Muscle layer of colon (tissue), 2 donors: Measurements from ENCODE around the gene CYSRT1.

Experiments used
- H3K27ac ChIP-seq: one replicate; pipeline ENCODE4 v1.7.0; 2013; ENCODE audit warnings: low read depth, mild to moderate bottlenecking, low read length, moderate library complexity
- H3K27me3 ChIP-seq, 2 donors: one replicate each; pipeline ENCODE4 v1.7.0; 2013; ENCODE audit warnings: low read length in 2 of 2, mild to moderate bottlenecking in 2 of 2; ENCODE audit not compliant: insufficient read depth in 2 of 2, control insufficient read depth in 1 of 2
- H3K36me3 ChIP-seq: one replicate; pipeline ENCODE4 v1.7.0; 2013; ENCODE audit warnings: mild to moderate bottlenecking, low read length; ENCODE audit not compliant: insufficient read depth
- H3K4me1 ChIP-seq: one replicate; pipeline ENCODE4 v1.7.0; 2013; ENCODE audit warnings: mild to moderate bottlenecking, low read length; ENCODE audit not compliant: insufficient read depth
- H3K4me3 ChIP-seq, 2 donors: one replicate each; pipeline ENCODE4 v1.7.0; 2013; ENCODE audit warnings: low read length in 2 of 2, low read depth in 1 of 2, mild to moderate bottlenecking in 1 of 2, moderate library complexity in 1 of 2
- H3K9ac ChIP-seq: one replicate; pipeline ENCODE4 v1.7.0; 2013; ENCODE audit warnings: low read length
- H3K9me3 ChIP-seq: one replicate; pipeline ENCODE4 v1.7.0; 2013; ENCODE audit warnings: mild to moderate bottlenecking, low read length
- donor health status: abdominal sarcoma.
- donor health status: Adenocarcinoma of cecum.

Gene CYSRT1

GRCh38 chr9:137266162-137266527 lies 41.2 kb downstream of the CYSRT1 start:
- Histone ChIP-seq H3K36me3 (peaks cover 45% of the 10 kb centered on the region), H3K4me1 (peaks cover 11% of the 10 kb centered on the region)

GRCh38 chr9:137266585-137267453 lies 41.8 kb downstream of the CYSRT1 start:
- Histone ChIP-seq H3K27ac (no peak overlapping the region), H3K9ac (no peak overlapping the region), H3K4me3 (no peak overlapping the region), H3K4me1 (peaks cover 11% of the 10 kb centered on the region), H3K9me3 (no peaks in the 10 kb centered on the region), H3K27me3 (no peaks in the 10 kb centered on the region), H3K36me3 (peaks cover 47% of the 10 kb centered on the region)

More at GRCh38 chr9:137266162-137266527, 41.2 kb downstream of the CYSRT1 start:
- Histone ChIP-seq H3K4me3 (no peak overlapping the region), H3K9me3 (no peaks in the 10 kb centered on the region), H3K27ac (no peak overlapping the region), H3K27me3 (no peaks in the 10 kb centered on the region), H3K9ac (no peak overlapping the region)

GRCh38 chr9:137267933-137268355 lies 43.0 kb downstream of the CYSRT1 start:
- H3K36me3 ChIP-seq, result peaks cover 56% of the 10 kb centered on the region
- peaks cover 11% of the 10 kb centered on the region for H3K4me1 ChIP-seq
- no peak overlapping the region for H3K27ac ChIP-seq
- no peaks in the 10 kb centered on the region for H3K9me3 ChIP-seq
- H3K27me3 ChIP-seq, result no peaks in the 10 kb centered on the region
- H3K9ac ChIP-seq, result no peak overlapping the region
- no peak overlapping the region for H3K4me3 ChIP-seq

- peaks cover 53% of the 10 kb centered on the region for H3K36me3 ChIP-seq
- no peaks in the 10 kb centered on the region for H3K9me3 ChIP-seq
- peaks cover 11% of the 10 kb centered on the region for H3K4me1 ChIP-seq
- no peak overlapping the region for H3K9ac ChIP-seq
- H3K27me3 ChIP-seq, result no peaks in the 10 kb centered on the region
- H3K4me3 ChIP-seq, result no peak overlapping the region
- no peak overlapping the region for H3K27ac ChIP-seq
These were observed 43.7 kb downstream of the CYSRT1 start for GRCh38 chr9:137268538-137269201.

- Histone ChIP-seq H3K9ac (no peak overlapping the region), H3K4me1 (peaks cover 11% of the 10 kb centered on the region), H3K36me3 (peaks cover 47% of the 10 kb centered on the region)
These were observed 44.3 kb downstream of the CYSRT1 start for GRCh38 chr9:137269231-137269772.

GRCh38 chr9:137270929-137271695 lies 46.1 kb downstream of the CYSRT1 start:
- H3K4me1 ChIP-seq, result peaks cover 11% of the 10 kb centered on the region
- H3K9me3 ChIP-seq, result no peaks in the 10 kb centered on the region
- no peak overlapping the region for H3K9ac ChIP-seq
- H3K27me3 ChIP-seq, result peaks cover 0 to 7% of the 10 kb centered on the region in 2 donors
- H3K36me3 ChIP-seq, result peaks cover 38% of the 10 kb centered on the region
- H3K27ac ChIP-seq, result no peak overlapping the region
- no peak overlapping the region for H3K4me3 ChIP-seq

More at GRCh38 chr9:137269231-137269772, 44.3 kb downstream of the CYSRT1 start:
- Histone ChIP-seq H3K9me3 (no peaks in the 10 kb centered on the region), H3K27ac (no peak overlapping the region), H3K27me3 (peaks cover 0 to 2% of the 10 kb centered on the region in 2 donors), H3K4me3 (no peak overlapping the region)

GRCh38 chr9:137271696-137272076 lies 46.7 kb downstream of the CYSRT1 start:
- Histone ChIP-seq H3K4me1 (peaks cover 15% of the 10 kb centered on the region), H3K9me3 (no peaks in the 10 kb centered on the region), H3K4me3 (no peak overlapping the region), H3K36me3 (peaks cover 33% of the 10 kb centered on the region), H3K27ac (no peak overlapping the region), H3K9ac (no peak overlapping the region), H3K27me3 (peaks cover 0 to 13% of the 10 kb centered on the region in 2 donors)

- H3K27me3 ChIP-seq, result peaks cover 0 to 21% of the 10 kb centered on the region in 2 donors
- no peak overlapping the region for H3K27ac ChIP-seq
- peaks cover 15% of the 10 kb centered on the region for H3K4me1 ChIP-seq
- no peak overlapping the region for H3K9ac ChIP-seq
- H3K36me3 ChIP-seq, result peaks cover 33% of the 10 kb centered on the region
- H3K9me3 ChIP-seq, result no peaks in the 10 kb centered on the region
- no peak overlapping the region for H3K4me3 ChIP-seq
These were observed 47.5 kb downstream of the CYSRT1 start for GRCh38 chr9:137272241-137273094.

- H3K36me3 ChIP-seq, result peaks cover 27% of the 10 kb centered on the region
- H3K4me1 ChIP-seq, result peaks cover 15% of the 10 kb centered on the region
These were observed 48.1 kb downstream of the CYSRT1 start for GRCh38 chr9:137273095-137273490.

GRCh38 chr9:137273611-137274320 lies 48.8 kb downstream of the CYSRT1 start:
- H3K27ac ChIP-seq, result no peak overlapping the region

More at GRCh38 chr9:137273095-137273490, 48.1 kb downstream of the CYSRT1 start:
- peaks cover 0 to 27% of the 10 kb centered on the region in 2 donors for H3K27me3 ChIP-seq
- H3K4me3 ChIP-seq, result no peak overlapping the region
- no peak overlapping the region for H3K27ac ChIP-seq
- no peaks in the 10 kb centered on the region for H3K9me3 ChIP-seq
- H3K9ac ChIP-seq, result no peak overlapping the region

More at GRCh38 chr9:137273611-137274320, 48.8 kb downstream of the CYSRT1 start:
- Histone ChIP-seq H3K36me3 (peaks cover 21% of the 10 kb centered on the region), H3K9ac (no peak overlapping the region), H3K9me3 (no peaks in the 10 kb centered on the region), H3K4me1 (peaks cover 12% of the 10 kb centered on the region), H3K27me3 (peaks cover 0 to 31% of the 10 kb centered on the region in 2 donors), H3K4me3 (no peak overlapping the region)
